GM18861 (cell line): ENCODE results near the gene FMNL1.

Experiments used
- ATAC-seq: cut with Tn5 transposase; IDR thresholded peaks from one replicate; pipeline ENCODE4 v1.9.1; 2021; ENCODE audit not compliant: unreplicated experiment

The FMNL1 gene

DNA sequence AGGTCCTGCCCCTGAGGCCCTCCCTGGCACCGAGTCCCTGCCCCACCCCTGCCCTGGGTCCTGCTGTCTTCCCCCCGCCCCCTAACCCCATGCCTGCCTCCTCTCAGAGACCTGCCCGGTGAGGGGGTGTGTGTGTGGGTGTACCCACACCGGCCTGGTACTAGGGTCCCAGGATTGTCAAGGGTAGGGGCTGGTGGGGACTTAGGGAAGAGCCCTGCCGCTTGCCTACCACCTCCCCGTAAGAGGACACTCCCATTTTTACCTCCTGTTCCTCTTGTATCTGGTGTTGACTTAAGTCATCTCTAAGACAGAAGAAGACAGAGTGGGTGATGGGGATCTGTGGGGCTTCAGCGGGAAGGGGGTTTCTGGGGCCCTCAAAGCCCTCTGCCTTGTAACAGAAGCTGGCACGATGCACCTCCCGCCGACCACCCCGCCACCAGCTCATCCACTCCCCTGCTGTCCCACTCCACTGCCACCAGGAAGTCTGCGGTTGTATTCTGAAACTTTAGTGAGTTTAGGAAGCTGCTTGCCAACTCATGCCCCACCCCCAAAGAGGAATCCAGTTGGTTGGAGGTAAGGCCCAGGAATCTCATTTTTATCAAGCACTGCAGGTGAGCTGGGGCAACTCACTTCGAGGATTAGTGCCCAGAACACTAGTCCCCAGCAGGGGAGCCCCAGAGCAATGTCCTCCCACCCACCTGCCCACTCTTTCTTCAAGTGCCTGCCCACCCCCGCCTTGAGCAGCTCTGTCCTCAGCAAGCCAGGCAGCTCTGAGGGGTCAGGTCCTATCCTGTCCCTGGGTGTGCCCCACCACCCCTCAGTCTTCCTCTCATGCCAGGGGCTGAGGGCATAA lies 34.7 kb downstream of the FMNL1 start:
- ATAC-seq: no peak

DNA sequence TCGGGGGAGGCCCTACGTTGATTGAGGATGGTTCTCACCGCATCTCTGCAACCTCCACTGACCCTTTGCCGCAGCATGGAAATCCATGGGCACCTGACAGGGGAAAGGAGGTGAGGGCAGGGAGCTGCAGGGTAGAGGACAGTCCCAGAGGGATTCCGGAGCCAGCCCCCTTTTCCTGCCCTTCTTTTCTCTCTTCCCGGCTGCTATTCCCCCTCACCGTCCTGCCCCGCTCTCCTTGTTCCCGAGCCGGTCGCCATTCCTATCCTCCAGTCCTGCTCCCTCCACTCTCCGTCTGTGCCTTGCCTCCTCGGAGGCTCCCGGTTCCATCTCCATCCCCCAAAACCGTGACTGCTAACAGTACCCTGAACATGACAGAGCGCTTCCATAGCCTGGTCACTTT lies 35.4 kb downstream of the FMNL1 start:
- ATAC-seq: no peak

DNA sequence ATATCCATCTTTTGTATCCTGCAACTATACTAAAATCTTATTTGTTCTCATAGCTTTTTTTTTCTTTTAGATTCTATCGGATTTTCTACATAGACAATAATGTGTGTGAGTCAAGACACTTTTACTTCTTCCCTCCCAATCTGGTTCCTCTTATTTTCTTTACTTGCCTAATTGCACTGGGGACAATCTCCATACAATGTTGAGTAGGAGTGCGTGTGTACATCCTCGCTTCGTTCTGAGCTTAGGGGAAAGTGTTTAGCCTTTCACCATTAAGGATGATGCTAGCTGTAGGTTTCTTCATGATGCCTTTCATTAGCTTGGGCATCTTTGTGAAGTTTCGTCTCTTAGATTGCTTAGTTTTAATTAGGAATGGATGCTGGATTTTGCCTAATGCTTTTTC lies 37.3 kb downstream of the FMNL1 start:
- no peak for ATAC-seq

DNA sequence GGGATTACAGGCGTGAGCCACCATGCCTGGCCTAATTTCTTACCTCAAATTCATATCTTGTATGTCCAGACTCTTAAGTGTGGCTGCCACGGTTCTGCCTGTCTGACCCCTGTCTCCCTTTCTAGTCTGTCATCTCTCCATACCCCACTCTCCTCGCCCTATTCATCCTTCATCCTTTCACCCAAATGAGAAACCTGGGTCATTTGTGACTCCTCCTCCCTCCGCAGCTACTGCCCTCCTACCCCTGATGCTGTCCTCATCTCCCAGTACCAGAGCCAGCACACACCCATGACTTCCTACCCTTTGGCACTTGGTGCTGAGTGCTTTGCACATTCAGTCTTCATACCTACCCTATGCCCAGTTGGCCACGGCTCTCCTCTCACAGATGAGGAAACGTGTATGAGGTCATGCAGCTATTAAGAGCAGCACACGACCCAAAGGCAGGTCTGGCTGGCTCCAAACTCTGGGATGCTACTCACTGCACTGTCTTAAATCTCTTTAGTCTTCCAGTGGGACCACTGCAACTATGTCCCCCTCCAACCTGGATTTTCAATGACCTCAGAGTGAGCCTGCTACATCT lies 38.6 kb downstream of the FMNL1 start:
- no peak for ATAC-seq

DNA sequence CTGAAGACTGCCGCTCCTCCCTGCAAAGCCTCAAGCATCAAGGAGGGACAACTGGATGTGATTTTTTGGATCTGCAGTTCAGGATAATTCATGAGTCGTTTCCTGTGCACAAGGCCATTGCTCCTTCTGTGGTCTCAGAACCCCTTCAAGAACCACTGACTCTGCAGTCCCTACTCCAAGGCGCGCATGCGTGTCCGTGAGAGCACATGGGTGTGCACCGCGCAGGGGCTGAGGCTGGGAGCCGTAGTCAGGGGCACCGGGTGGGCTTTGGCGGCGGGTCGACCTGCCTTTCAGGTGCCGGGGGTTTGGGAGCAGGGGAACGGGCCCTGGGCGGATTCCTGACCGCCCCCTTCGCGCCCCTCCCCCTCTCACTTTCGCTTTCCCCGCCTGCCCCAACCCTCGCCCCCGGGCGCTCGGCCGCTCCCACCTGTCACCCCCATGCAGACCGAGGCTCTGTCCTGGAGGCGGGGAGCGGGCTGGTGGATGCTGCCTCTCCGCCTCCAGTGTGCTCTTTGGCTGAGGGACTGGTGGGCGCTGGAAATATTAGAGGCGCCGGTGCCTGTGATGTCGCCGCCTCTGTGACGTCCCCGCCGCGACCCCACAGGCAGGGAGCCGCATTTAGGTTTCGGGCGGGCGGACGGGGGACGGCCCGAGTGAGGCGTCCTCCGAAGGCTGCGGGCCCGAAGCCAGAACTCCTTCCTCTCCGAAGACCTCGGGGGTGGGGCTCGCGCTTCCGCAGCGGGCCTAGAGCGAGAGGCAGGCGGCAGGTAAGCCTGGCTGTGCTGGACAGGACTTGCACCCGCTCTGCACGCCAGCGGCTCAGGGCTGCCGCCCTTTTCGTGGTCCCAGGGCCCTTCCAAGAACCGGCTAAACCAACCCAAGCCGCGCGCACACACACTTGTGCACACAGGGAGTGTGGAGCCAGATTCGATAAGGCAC lies 40.2 kb downstream of the FMNL1 start, which contains the start of gene SPATA32:
Gene SPATA32 (minus strand): TSS at position 518 of the 939 bp plus-strand sequence. CDS start 78 bp downstream, at position 440.
- ATAC-seq: no peak

DNA sequence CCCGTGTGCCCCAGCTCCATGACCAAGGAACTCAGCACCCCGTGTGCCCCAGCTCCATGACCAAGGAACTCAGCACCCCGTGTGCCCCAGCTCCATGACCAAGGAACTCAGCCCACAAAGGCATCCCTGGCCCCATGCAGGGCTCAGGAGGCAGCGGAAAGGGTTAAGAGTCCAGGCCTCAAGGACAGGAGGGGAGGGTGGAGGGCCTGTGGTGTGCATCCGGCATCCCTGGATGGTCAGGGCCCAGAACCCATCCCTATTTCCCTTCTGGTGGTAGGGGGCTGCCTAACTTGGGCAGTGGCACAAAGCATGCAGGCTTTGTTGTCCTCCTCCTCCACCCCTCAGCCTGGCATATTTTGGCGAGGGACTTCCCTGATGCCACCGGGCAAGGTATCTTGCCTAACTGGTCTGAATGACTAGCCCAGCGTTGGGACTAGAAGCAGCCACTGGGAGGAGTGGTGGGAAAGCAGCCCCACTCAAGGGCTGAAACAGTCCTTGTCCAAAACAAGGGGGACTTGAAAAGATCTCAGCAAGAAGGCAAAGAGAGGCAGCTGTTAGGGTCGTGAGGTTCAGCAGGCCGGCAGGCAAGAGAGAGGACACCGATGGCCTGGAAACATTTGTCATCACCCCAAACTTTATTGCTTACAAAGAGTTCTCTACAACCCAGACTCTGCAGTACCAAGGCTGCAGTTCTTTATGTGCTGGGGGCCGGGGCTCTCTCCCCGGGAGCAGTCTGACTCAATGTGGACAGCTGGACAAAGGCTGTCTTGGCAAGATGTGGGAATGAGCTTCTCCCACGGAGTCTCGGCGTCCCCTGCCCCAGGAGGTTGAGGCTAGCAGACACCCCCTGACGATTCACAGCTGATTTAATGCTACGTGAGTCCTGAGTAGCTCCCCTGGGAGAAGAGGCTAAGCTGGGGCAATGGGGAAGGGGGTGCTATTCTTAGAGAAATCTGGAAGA lies 41.1 kb downstream of the FMNL1 start:
- no peak for ATAC-seq

DNA sequence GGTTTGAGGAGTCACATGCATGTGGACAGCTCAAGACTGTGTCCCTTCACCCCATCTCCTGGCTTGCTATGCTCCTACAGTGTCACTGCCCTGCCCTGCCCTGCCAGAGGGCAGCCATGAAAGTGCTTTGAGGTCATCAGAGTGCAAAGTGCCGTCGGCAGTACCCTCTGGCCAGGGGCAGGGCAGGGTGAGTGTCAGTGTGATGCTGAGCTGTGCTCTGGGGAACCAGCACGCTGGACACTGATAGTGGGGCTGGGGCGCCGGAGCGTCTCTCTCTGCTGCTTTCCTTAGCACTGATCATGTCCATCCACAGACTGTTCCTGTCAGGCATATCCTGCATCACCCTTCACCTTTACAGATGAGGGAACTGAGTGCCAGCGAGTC lies 41.8 kb downstream of the FMNL1 start:
- no peak for ATAC-seq

DNA sequence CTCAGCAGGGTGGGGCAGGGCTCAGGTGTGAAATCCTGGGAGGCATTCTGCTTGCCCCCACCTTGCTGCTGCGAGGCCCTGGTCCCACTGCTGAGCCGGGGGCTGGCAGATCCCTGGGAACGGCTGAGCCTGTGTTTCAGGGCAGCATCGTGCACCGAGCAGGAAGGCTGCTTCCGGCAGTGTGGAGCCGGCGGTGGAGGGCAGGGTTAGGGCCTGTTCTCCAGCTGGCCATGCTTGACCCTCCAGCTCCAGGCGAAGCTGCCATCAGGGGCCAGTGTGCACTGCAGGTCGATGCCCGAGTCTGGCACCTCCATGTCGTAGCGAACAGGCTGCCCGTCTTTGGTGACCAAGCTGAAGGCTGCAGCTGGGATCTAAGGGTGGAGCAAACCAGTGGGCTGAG lies 42.7 kb downstream of the FMNL1 start:
- ATAC-seq: no peak

DNA sequence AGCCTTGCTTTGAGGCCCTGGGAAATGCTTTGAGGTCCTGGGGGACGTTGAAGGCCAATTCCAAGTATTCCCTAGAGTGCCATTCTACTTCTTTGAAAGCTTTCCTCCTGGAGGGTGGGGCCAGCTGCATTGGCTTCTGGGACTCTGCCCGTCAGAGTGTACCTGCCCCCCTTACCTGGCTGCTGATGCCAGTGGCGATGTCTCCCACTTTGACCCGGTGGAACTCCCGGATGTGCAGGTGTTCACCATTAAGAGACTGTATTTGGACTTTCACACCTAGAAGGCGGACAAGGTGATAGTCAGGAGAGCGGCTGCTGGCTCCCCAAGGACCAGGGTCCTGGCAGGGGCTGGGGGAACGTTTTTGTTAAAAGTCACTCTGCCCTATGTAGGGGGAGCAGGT lies 43.3 kb downstream of the FMNL1 start:
- no peak for ATAC-seq

DNA sequence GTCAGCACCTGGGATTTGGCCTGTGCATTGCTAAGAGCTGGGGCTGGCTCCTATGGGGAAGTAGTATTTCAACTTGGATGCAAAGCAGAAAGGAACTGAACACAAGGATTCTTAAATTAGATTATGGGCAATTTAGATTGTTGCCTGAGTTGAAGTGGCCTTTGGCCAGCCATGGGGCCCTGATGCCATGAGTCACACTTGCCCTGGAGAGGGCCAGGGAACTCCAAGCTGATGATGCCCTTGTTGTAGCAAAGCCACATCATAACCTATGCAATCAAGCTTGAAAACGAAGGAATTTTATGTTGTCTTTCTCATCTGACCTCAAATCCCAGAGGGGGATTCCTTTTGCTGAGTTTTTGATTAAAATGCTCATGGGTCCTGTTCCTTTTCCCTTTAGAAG lies 44.1 kb downstream of the FMNL1 start:
- ATAC-seq: no peak

DNA sequence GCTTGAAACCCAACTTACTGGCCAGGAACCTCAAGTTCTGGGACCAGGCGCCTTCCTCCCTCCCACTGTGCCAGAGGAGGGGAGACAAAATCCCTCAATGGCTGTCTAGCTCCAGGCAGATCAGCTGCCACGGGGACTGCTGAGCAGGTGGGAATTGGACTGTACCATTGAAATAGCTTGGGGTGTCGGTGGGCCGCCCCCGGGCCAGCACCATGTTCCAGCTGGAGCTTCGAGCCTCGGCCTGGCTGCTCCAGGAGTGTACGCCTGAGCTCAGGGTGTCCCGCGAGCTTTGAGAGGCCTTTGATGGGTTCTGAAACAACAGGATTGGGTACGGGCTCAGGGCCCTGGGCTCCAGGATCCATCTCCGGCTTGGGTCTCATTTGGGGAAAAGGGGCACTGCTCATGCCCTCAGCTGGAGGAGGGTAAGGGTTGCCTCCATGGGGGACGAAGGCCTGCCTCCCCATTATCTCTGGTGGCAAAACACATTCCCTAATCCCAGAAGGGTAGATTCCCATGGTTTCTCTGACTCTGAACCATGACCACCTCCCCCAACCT lies 44.8 kb downstream of the FMNL1 start:
- ATAC-seq: no peak

DNA sequence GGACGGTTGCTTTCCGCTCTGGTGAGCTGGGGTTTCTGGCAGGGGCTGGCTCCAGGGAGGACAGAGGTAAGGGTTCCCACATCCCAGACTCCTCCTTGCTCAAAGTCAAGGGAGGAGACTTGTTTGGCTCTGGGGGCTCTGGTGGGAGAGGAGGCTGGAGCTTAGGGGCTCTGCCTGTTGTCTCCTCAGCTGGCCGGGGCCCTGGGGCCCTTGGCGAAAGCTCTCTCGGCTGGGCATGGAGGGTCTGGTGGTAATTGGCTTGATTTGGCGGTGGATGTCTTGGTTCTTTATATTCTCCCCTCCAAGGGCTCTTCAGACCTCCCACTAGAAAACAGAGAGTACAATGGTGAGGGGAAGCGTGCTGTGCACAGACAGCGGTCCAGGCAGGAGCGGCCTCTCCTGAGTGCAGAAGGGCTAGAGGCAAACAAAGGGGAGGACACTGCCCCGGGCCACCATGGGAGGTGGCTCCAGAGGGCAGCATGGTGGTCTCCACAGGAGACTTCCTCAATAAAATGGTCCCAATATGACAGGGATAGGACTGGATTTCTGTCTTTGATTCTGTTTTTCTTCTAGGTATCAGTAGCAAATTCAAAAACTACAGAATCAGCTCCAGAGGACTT lies 45.9 kb downstream of the FMNL1 start:
- no peak for ATAC-seq

DNA sequence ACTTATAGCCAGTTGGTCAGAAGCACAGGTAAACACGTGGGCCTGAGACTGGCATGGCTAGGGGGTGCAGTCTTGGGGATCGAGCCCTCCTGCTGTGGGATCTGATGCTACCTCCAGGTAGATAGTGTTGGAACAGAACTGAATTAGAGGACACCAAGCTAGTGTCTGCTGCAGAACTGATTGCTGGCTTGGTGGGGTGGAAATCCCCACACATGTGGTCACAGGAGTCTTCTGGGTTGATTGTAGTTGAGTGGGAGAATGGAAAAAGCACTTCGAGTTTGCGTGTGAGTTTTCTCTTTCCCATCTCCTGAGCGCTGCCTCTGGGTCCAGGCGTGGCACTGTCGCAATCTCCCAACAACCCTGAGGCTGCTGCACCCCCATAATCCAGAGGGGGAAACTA lies 48.2 kb downstream of the FMNL1 start:
- no peak for ATAC-seq

DNA sequence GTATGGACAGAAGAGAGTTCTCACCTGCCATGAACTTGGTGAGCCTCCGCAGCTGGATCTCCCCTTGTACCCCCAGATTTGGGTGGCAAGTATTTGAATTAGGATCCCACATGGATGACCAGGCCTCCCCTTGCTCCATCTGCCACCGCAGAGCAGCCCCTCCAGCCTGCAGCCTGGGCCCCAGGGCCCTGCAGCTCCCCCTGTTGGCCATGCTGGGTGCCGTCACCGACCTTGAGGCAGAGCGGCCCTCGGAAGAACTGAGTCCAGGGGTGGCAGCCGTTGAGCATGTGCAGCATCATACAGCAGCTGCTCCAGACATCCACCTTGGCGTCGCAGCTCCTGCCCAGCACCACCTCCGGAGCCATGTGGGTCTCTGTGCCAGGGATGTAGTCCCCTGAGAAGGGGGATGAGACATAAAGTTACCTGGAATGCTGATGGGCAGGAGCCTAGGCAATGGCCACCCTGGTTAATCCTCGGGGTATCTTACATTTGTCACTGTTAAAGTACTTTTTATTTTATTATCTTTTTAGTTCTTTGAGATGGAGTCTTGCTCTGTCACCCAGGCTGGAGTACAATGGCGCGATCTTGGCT lies 49.2 kb downstream of the FMNL1 start:
- ATAC-seq: no peak

DNA sequence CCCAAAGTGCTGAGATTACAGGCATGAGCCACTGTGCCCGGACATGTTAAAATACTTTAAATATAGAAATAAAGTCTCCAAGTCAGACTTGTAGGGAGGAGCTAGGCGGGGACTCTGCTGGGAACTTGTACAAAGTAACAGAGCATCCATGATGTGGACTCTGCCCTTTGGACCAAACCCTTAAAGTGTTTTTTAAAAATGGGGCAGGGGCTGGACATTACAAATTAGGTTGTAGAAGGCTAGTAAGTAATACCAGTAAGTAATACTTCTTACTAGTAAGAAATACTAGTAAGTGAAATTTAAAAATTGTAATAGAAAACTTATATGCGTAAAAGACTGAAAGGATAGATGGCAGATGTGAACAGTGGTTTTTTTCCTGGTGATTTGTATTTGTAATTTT lies 49.9 kb downstream of the FMNL1 start:
- ATAC-seq: no peak

DNA sequence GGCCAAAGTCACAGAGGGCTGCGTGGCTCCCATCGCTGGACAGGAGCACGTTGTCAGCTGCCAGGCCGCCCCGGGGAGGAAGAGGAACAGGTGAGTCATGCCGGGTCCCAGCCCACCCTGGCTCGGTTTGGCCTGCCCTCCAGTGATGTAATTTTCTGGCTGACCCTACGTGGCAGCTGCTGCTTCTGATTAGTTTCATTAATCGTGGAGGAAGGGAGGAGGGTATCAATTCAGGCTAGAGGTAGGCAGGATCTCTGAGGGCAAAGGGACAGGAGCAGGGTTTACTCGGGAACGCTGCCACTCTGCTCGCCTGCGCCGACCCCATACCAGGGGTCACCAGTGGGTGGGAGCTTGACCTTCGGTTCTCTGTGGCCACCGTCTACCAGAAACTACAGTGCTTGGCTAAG lies 51.9 kb downstream of the FMNL1 start:
- no peak for ATAC-seq

DNA sequence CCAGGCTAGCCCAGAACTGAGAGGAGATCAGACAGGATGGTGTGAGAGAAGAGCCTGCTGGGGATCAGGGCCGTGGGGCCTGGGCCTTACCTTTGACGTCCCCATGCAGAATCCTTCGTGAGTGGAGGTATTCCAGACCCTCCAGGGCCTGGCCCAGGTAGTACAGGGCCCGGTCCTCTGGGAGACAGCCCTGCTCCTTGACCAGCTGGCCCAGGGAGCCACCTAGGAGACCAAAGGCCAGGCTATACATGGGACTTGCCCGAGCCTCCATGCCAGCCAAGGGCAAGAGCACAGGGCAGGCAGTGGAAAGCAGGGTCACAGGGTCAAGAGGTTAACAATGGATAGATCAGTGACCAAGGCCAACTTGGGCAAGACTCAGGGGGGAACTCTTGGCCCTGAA lies 52.3 kb downstream of the FMNL1 start:
- no peak for ATAC-seq

DNA sequence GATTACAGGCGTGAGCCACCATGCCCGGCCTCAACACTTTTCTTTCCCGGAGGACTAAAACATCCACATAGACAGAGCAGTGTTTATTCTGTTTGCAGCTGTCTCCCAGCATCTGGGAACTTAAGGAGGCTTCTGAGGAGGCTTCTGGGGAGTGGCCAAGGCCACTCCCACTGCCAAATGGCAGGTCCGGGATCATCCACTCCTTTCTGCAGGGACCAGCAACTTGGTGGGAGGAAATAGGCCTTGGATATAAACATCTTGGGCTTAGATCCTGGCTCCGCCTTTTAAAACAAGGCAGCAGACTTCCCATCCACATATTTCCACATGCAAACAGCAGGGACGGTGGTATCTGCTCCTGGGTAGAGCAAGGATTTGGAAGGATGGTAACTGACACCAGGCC lies 54.3 kb downstream of the FMNL1 start:
- ATAC-seq: no peak

DNA sequence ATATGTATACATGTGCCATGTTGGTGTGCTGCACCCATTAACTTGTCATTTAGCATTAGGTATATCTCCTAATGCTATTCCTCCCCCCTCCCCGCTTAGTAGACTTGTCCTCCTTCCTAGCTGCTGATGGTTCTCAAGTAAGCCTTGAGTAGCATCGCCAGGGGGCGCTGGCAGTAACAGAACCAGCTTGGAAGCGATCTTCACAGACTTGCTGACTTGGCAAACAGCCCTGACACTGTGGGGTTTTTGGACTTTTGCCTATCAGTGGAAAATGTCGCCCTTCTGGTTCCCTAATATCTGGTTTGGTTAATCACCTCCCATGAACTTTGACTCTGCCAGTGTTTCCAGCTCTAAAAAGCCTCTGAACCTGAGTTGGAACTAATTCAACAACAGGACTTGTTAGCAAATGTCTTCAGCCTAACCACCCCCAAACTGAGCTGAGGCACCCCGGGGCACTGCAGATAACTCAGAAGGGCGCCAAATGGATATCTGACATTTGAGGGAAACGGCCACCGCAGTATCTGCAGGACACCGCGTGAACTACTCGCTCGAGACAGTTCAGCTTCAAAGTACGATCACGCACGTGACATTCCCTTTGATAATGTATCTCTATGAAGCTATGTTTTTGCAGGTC lies 55.6 kb downstream of the FMNL1 start:
- no peak for ATAC-seq
